ENCODE results near the gene TDRKH. TPM values are rescaled to one million over a fixed set of nuclear protein-coding genes. Genes with fewer than 3 reads are reported as not detected.

The TDRKH gene
- total and polyA plus RNA-seq, 2 experiments from 2014 or later, result 10.2 to 25.6 TPM

DNA sequence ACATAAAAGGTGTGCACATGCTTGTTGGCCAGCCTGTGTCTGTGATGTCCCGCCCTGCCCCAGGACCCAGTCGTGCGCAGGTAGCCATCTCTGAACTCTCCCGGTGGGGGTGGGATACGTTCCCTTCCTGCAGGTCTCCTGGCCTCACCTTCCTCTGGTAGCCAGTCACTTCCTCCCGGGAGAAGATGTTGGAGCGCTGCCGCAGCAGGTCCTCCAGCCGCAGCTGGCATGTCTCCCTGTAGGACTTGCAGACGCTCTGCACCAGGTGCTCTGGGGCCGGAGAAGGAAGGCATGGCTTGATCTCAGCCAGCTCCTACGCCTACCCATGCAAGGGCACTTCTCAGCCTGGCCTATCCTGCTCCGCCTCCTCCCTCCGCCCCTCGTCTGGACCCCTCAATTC lies 24.1 kb upstream of the TDRKH start:
- Mint-ChIP-seq H3K27me3 (ENCODE audit: insufficient read depth, low read depth, poor library complexity) (peaks cover 15% of the 10 kb centered on the region), H3K4me3 (no peak overlapping the region), H3K9me3 (no peaks in the 10 kb centered on the region), H3K36me3 (ENCODE audit: low read depth) (no peaks in the 10 kb centered on the region), H3K4me1 (peaks cover 15% of the 10 kb centered on the region), H3K27ac (no peak overlapping the region)
- H3K27me3 ChIP-seq (ENCODE audit: insufficient read depth), result no peaks in the 10 kb centered on the region
- H3K4me2 ChIP-seq, result no peak overlapping the region
- TF ChIP-seq POLR2AphosphoS5 (IDR thresholded peaks at IDR 0.05; ENCODE audit: low read depth) (no peak), EZH2 (IDR thresholded peaks at IDR 0.05; ENCODE audit: low read depth, unreplicated experiment) (no peak), STAT1 (IDR thresholded peaks at IDR 0.05; ENCODE audit: unreplicated experiment) (no peak)
- no peaks in the 10 kb centered on the region for H3K79me2 ChIP-seq (replicated peaks; ENCODE audit: insufficient read depth)
- no peak overlapping the region for H3K27ac ChIP-seq (ENCODE audit: low read depth)
- H3F3A ChIP-seq (replicated peaks; ENCODE audit: low read depth), result no peaks in the 10 kb centered on the region
- DNase-seq (ENCODE audit: low spot score) (no peak), ATAC-seq (no peak; the same call in 2 of the 3 replicates)
- no peaks in the 10 kb centered on the region for H3K36me3 ChIP-seq (ENCODE audit: insufficient read depth)
- H2AFZ ChIP-seq, result no peak overlapping the region
- H3K9me2 ChIP-seq (ENCODE audit: insufficient read depth), result no peaks in the 10 kb centered on the region
- H4K20me1 ChIP-seq (replicated peaks; ENCODE audit: insufficient read depth), result no peaks in the 10 kb centered on the region
- H3K4me1 ChIP-seq (ENCODE audit: insufficient read depth), result peaks cover 7% of the 10 kb centered on the region
- H3K4me3 ChIP-seq, result no peak overlapping the region

DNA sequence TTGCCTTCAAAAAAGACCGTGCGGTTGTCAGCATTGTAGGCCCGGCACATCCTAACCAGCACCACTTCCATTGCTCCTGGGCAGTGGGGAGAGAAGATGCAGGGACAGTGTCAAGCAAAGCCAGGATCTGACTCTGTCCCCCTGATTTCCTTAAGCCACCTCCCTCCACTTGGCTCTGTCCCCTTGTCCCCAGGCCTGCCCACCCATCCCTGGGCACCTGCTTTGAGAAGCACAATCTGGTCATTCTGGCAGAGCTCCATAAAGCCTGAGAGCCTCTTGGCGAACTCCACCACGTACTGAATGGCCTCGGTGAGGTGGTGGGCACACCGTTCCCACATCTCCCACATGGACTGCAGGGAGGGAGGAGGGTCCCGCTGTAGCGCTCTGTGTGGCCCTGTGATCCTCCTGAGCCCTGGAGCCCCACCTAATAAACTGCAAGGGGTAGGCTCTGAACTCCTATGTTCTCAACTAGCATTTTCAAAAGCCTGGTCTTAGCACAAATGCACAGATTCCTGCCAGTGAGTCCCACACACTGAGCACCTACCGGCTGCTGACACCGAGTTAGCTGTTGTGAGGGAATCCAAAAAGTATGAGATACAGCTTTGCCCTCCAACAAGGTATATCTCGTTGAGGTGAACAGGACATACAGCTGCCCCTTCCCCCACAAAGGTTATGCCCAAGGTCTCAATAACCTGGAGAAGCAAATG lies 23.1 kb upstream of the TDRKH start:
- H3K9me2 ChIP-seq (ENCODE audit: insufficient read depth), result no peaks in the 10 kb centered on the region
- H3K36me3 ChIP-seq (ENCODE audit: insufficient read depth), result no peaks in the 10 kb centered on the region
- Mint-ChIP-seq H3K4me3 (no peak overlapping the region), H3K36me3 (ENCODE audit: low read depth) (no peaks in the 10 kb centered on the region), H3K27ac (no peak overlapping the region), H3K9me3 (no peaks in the 10 kb centered on the region), H3K27me3 (ENCODE audit: insufficient read depth, low read depth, poor library complexity) (peaks cover 15% of the 10 kb centered on the region), H3K4me1 (peaks cover 22% of the 10 kb centered on the region)
- TF ChIP-seq, protein P1, sequence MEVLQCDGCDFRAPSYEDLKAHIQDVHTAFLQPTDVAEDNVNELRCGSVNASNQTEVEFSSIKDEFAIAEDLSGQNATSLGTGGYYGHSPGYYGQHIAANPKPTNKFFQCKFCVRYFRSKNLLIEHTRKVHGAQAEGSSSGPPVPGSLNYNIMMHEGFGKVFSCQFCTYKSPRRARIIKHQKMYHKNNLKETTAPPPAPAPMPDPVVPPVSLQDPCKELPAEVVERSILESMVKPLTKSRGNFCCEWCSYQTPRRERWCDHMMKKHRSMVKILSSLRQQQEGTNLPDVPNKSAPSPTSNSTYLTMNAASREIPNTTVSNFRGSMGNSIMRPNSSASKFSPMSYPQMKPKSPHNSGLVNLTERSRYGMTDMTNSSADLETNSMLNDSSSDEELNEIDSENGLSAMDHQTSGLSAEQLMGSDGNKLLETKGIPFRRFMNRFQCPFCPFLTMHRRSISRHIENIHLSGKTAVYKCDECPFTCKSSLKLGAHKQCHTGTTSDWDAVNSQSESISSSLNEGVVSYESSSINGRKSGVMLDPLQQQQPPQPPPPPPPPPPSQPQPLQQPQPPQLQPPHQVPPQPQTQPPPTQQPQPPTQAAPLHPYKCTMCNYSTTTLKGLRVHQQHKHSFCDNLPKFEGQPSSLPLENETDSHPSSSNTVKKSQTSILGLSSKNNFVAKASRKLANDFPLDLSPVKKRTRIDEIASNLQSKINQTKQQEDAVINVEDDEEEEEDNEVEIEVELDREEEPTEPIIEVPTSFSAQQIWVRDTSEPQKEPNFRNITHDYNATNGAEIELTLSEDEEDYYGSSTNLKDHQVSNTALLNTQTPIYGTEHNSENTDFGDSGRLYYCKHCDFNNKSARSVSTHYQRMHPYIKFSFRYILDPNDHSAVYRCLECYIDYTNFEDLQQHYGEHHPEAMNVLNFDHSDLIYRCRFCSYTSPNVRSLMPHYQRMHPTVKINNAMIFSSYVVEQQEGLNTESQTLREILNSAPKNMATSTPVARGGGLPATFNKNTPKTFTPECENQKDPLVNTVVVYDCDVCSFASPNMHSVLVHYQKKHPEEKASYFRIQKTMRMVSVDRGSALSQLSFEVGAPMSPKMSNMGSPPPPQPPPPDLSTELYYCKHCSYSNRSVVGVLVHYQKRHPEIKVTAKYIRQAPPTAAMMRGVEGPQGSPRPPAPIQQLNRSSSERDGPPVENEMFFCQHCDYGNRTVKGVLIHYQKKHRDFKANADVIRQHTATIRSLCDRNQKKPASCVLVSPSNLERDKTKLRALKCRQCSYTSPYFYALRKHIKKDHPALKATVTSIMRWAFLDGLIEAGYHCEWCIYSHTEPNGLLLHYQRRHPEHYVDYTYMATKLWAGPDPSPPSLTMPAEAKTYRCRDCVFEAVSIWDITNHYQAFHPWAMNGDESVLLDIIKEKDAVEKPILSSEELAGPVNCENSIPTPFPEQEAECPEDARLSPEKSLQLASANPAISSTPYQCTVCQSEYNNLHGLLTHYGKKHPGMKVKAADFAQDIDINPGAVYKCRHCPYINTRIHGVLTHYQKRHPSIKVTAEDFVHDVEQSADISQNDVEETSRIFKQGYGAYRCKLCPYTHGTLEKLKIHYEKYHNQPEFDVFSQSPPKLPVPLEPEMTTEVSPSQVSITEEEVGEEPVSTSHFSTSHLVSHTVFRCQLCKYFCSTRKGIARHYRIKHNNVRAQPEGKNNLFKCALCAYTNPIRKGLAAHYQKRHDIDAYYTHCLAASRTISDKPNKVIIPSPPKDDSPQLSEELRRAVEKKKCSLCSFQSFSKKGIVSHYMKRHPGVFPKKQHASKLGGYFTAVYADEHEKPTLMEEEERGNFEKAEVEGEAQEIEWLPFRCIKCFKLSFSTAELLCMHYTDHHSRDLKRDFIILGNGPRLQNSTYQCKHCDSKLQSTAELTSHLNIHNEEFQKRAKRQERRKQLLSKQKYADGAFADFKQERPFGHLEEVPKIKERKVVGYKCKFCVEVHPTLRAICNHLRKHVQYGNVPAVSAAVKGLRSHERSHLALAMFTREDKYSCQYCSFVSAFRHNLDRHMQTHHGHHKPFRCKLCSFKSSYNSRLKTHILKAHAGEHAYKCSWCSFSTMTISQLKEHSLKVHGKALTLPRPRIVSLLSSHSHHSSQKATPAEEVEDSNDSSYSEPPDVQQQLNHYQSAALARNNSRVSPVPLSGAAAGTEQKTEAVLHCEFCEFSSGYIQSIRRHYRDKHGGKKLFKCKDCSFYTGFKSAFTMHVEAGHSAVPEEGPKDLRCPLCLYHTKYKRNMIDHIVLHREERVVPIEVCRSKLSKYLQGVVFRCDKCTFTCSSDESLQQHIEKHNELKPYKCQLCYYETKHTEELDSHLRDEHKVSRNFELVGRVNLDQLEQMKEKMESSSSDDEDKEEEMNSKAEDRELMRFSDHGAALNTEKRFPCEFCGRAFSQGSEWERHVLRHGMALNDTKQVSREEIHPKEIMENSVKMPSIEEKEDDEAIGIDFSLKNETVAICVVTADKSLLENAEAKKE (CRISPR knock-in tag; IDR thresholded peaks at IDR 0.05), result no peak
- no peak for TF ChIP-seq POLR2AphosphoS5 (IDR thresholded peaks at IDR 0.05; ENCODE audit: low read depth)
- no peak for TF ChIP-seq EZH2 (IDR thresholded peaks at IDR 0.05; ENCODE audit: low read depth, unreplicated experiment)
- TF ChIP-seq STAT1 (IDR thresholded peaks at IDR 0.05; ENCODE audit: unreplicated experiment), result no peak
- TF ChIP-seq, protein P2, sequence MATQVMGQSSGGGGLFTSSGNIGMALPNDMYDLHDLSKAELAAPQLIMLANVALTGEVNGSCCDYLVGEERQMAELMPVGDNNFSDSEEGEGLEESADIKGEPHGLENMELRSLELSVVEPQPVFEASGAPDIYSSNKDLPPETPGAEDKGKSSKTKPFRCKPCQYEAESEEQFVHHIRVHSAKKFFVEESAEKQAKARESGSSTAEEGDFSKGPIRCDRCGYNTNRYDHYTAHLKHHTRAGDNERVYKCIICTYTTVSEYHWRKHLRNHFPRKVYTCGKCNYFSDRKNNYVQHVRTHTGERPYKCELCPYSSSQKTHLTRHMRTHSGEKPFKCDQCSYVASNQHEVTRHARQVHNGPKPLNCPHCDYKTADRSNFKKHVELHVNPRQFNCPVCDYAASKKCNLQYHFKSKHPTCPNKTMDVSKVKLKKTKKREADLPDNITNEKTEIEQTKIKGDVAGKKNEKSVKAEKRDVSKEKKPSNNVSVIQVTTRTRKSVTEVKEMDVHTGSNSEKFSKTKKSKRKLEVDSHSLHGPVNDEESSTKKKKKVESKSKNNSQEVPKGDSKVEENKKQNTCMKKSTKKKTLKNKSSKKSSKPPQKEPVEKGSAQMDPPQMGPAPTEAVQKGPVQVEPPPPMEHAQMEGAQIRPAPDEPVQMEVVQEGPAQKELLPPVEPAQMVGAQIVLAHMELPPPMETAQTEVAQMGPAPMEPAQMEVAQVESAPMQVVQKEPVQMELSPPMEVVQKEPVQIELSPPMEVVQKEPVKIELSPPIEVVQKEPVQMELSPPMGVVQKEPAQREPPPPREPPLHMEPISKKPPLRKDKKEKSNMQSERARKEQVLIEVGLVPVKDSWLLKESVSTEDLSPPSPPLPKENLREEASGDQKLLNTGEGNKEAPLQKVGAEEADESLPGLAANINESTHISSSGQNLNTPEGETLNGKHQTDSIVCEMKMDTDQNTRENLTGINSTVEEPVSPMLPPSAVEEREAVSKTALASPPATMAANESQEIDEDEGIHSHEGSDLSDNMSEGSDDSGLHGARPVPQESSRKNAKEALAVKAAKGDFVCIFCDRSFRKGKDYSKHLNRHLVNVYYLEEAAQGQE (IDR thresholded peaks at IDR 0.05; ENCODE audit: unreplicated experiment), result no peak
- TF ChIP-seq EZH2phosphoT487 (IDR thresholded peaks at IDR 0.05; ENCODE audit: unreplicated experiment), result no peak
- no peak for TF ChIP-seq CREB1 (CRISPR knock-in tag; IDR thresholded peaks at IDR 0.05; ENCODE audit: low read depth)
- no peak for TF ChIP-seq NANOG (IDR thresholded peaks at IDR 0.05; ENCODE audit: borderline replicate concordance)
- no peak for TF ChIP-seq ZNF114 (CRISPR knock-in tag; IDR thresholded peaks at IDR 0.05)
- H3K4me3 ChIP-seq, result no peak overlapping the region
- ATAC-seq (no peak), DNase-seq (ENCODE audit: low spot score) (no peak)
- H3F3A ChIP-seq (replicated peaks; ENCODE audit: low read depth), result no peaks in the 10 kb centered on the region
- no peak overlapping the region for H3K4me2 ChIP-seq
- no peaks in the 10 kb centered on the region for H3K27me3 ChIP-seq (ENCODE audit: insufficient read depth)
- H3K27ac ChIP-seq (ENCODE audit: low read depth), result no peak overlapping the region
- no peaks in the 10 kb centered on the region for H3K79me2 ChIP-seq (replicated peaks; ENCODE audit: insufficient read depth)
- H2AFZ ChIP-seq, result no peak overlapping the region
- peaks cover 7% of the 10 kb centered on the region for H3K4me1 ChIP-seq (ENCODE audit: insufficient read depth)
- no peaks in the 10 kb centered on the region for H4K20me1 ChIP-seq (replicated peaks; ENCODE audit: insufficient read depth)

All from GM23338 (cell line).